PFSK-1 (cell line): ENCODE data around the gene IRF2.

Source experiments
- FOXP2 ChIP-seq: optimal IDR thresholded peaks from 2 replicates; pipeline ENCODE3; 2011; ENCODE audit warnings: borderline replicate concordance, control low read depth, inconsistent platforms; ENCODE audit not compliant: insufficient read depth; ENCODE audit errors: extremely low read length, extremely low read depth
- POLR2AphosphoS5 ChIP-seq: IDR thresholded peaks from 2 replicates; pipeline ENCODE4 v1.6.1; 2012; ENCODE audit warnings: low read depth, mild to moderate bottlenecking, control low read depth, low read length, moderate library complexity
- SIN3A ChIP-seq: IDR thresholded peaks from 2 replicates; pipeline ENCODE4 v1.6.1; 2012; ENCODE audit warnings: mild to moderate bottlenecking, low read length, moderate library complexity, borderline replicate concordance; ENCODE audit not compliant: insufficient read depth
- TAF1 ChIP-seq: IDR thresholded peaks from 2 replicates; pipeline ENCODE4 v1.6.1; 2012; ENCODE audit warnings: low read length, control low read depth, borderline replicate concordance; ENCODE audit not compliant: insufficient read depth
- TF ChIP-seq, protein P1 (sequence below), 2 experiments: IDR thresholded peaks; 2 replicates each; pipeline versions ENCODE4 v1.6.1 to v1.8.0; 2011 to 2012; ENCODE audit warnings: low read depth in 2 of 2, low read length in 2 of 2, control low read depth in 1 of 2, inconsistent platforms in 1 of 2, mild to moderate bottlenecking in 1 of 2, moderate library complexity in 1 of 2; ENCODE audit not compliant: insufficient read depth in 1 of 2

IRF2 gene

DNA sequence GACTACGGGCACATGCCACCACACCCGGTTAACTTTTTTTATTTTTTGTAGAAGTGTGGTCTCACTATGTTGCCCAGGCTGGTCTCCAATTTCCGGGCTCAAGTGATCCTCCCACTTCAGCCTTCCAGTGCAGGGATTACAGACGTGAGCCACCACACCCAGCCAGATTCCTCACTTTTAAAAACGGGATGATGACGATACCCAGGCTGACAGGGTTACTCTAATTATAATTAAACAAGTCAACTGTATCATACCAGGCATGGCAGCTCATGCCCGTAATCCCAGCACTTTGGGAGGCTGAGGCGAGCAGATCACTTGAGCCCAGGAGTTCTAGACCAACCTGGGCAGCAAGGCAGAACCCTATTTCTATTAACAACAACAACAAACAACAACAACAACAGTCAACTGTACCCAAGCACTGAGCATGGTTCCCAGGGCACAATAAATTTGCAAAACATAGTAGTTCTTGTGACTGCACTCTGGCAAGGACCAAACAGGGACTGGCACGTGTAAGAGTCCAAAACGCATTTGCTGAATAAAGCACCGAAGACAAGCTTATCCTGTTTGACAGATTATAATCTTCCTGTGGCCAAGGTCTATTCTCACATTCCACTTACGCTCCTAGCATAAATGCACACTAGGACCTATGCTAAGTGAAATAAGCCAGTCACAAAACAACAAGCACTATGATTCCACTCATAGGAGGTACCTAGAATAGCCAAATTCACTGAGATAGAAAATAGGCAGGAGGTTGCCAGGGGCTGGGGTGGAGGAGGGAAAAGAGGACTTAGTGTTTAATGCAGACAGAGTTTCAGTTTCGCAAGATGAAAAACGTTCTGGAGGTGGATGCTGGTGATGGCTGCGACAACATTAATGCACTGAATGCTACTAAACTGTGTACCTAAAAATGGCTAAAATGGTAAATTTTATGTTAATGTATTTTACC, 77.5 kb downstream of the IRF2 start:
- TF ChIP-seq FOXP2 (no peak), TAF1 (no peak), POLR2AphosphoS5 (no peak)

DNA sequence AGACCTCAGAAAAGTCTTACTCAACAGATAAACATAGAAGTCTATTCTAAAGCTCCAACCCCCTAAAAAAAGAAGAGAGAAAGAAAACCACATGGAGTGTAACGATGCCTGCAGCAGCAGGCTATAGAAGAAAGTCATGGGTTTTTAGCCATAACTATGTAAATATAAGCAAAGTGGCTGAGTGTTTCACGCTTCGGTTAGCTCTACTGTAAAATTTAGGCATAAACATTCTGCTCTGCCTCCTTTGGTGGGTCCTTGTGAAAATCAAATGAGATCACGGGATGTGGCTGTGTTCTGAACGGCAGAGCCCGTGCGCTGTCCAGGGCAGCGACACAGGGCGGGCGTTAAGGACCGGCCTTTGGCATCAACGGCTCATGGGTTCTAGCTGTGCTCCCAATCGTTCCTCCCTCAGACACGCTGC, 78.4 kb downstream of the IRF2 start:
- TF ChIP-seq POLR2AphosphoS5 (no peak), TAF1 (no peak), SIN3A (no peak)
- TF ChIP-seq, protein P1, sequence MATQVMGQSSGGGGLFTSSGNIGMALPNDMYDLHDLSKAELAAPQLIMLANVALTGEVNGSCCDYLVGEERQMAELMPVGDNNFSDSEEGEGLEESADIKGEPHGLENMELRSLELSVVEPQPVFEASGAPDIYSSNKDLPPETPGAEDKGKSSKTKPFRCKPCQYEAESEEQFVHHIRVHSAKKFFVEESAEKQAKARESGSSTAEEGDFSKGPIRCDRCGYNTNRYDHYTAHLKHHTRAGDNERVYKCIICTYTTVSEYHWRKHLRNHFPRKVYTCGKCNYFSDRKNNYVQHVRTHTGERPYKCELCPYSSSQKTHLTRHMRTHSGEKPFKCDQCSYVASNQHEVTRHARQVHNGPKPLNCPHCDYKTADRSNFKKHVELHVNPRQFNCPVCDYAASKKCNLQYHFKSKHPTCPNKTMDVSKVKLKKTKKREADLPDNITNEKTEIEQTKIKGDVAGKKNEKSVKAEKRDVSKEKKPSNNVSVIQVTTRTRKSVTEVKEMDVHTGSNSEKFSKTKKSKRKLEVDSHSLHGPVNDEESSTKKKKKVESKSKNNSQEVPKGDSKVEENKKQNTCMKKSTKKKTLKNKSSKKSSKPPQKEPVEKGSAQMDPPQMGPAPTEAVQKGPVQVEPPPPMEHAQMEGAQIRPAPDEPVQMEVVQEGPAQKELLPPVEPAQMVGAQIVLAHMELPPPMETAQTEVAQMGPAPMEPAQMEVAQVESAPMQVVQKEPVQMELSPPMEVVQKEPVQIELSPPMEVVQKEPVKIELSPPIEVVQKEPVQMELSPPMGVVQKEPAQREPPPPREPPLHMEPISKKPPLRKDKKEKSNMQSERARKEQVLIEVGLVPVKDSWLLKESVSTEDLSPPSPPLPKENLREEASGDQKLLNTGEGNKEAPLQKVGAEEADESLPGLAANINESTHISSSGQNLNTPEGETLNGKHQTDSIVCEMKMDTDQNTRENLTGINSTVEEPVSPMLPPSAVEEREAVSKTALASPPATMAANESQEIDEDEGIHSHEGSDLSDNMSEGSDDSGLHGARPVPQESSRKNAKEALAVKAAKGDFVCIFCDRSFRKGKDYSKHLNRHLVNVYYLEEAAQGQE (IDR thresholded peaks at IDR 0.05; ENCODE audit: insufficient read depth in 1 of 2, low read depth in 2 of 2, low read length in 2 of 2): no peak

- no peak for TF ChIP-seq POLR2AphosphoS5
- TF ChIP-seq FOXP2: no peak
- TF ChIP-seq, protein P1 (IDR thresholded peaks at IDR 0.05; ENCODE audit: insufficient read depth in 1 of 2, low read depth in 2 of 2, low read length in 2 of 2): no peak
- TF ChIP-seq TAF1: no peak
- TF ChIP-seq SIN3A: no peak
These were observed 78.9 kb downstream of the IRF2 start for GRCh38 chr4:184395451-184395917.

DNA sequence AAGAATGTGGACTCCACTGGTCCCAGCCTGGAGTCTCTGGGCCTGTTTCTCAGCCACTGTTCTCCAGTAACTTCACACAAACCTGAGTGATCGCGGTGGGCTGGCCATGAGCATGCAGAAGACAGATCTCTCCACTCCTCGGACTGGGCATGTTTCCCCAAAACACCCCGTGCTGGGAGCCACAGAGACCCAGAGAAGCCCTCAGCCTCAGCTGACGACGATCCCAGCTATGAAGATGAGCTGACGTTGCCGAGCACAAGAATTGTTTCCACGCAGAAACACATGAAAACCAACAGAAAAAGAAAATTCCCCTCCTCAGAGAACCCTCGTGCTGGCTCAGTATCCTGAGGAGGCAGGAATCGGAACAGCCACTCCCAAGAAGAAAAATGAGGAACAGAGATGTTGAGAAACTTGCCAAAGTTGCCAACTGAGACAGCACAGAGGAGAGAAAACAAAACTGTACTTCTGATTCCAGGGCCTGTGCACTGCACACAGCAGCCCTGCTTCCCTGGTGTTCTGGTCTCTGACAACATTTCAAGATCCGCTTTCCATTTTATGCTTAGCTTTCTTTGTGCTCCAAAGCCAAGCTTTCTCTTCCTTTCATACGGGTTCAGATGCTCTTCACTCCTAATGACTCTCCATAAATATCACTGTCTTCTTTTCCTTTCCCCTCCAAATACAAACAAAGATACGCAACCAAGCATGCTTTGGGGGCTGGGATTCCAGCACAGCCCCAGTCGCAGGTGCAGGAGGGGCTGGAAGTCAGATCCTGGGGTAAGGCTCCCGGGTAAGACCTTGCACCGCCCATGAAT, 81.4 kb downstream of the IRF2 start:
- TF ChIP-seq, protein P1 (IDR thresholded peaks at IDR 0.05; ENCODE audit: insufficient read depth in 1 of 2, low read depth in 2 of 2, low read length in 2 of 2): no peak
- TF ChIP-seq TAF1 (no peak), SIN3A (no peak), FOXP2 (no peak), POLR2AphosphoS5 (no peak)

DNA sequence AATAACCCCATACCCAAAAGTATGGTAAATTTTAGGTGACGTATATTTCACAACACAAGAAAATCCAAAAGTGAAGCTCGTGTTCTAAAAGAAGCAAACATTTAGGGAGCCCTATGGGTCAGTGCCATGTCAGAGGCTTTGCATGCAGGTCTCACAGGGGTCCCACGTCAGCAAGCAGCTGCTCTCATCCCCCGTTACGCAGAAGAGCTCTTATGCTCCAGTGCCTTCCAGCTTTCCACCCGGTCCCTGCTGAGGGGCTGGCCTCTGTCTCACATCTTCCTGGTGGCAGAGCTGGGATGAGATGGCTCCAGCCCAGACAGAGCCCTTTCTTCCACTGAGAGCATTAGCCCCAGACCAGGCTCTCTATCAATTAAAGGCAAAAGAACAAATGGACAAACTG, 82.0 kb downstream of the IRF2 start:
- TF ChIP-seq POLR2AphosphoS5 (no peak), TAF1 (no peak), FOXP2 (no peak), SIN3A (no peak)
- TF ChIP-seq, protein P1 (IDR thresholded peaks at IDR 0.05; ENCODE audit: insufficient read depth in 1 of 2, low read depth in 2 of 2, low read length in 2 of 2): no peak
